ENCODE data around the gene ACSS1. TPM values are rescaled to one million over a fixed set of nuclear protein-coding genes. Genes with fewer than 3 reads are reported as not detected.
A peak's percentile ranks its signal among the peaks of the same experiment; 100 is the strongest.

The ACSS1 gene
- total RNA-seq, 2 experiments from 2014 or later, result 44.4 TPM

GRCh38 chr20:25052255-25053194 is 5.4 kb downstream of the ACSS1 start:
- DNase-seq (no peak), ATAC-seq (no peak)
- no peaks in the 10 kb centered on the region for H3K9me3 Mint-ChIP-seq (ENCODE audit: low read depth)
- H3K36me3 Mint-ChIP-seq, result peaks cover 9% of the 10 kb centered on the region
- H3K27ac Mint-ChIP-seq, result no peak overlapping the region
- H3K4me3 Mint-ChIP-seq, result no peak overlapping the region
- H3K27me3 Mint-ChIP-seq, result no peaks in the 10 kb centered on the region
- H3K4me1 Mint-ChIP-seq, result peaks cover 54% of the 10 kb centered on the region
- CTCF ChIA-PET, result interaction anchor here (0.8 kb wide), 1 partner anchor 9 kb away, joined by 3 read pairs; no protein-coding TSS in a partner anchor

DNA sequence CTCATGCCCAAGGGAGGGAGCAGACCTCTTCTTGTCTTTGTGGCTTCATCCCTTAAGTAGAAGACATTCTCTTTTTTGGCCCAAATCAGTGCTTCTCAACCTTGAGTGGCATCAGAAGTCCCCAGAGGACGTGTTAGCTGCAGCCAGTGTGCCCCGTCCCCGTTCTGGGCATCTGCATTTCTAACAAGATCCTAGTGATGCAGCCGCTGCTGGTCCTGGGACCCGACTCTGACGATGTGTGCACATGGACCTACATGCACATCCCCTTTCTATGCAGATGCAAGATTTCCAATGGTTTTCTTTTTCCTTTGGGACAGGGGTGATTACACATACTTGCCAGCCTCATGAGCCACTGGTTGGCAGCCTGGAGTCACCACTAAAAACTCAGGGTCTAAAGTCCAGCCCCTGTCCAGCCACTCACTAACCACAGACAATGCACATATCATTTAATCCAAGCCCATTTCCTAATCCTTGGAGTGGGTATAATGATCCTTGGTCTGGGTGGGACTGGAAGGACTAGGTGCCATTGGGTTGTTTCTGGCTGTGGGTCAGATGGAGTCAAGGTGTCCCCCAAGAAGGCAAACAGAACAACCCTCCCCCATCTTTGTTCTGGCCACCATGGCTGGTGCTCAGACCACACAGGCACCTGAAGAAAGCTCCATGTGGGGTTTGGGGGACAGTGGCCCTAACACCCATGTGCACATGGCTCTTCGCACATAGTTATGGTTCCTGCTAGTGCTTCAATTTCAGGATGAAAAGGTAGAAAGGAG is 6.4 kb downstream of the ACSS1 start:
- H3K27ac Mint-ChIP-seq, result no peak overlapping the region
- H3K4me3 Mint-ChIP-seq, result no peak overlapping the region
- ATAC-seq (no peak), DNase-seq (no peak)
- peaks cover 50% of the 10 kb centered on the region for H3K4me1 Mint-ChIP-seq
- H3K27me3 Mint-ChIP-seq, result no peaks in the 10 kb centered on the region
- CTCF ChIA-PET, result interaction anchor here (0.8 kb wide), 1 partner anchor 8 kb away, joined by 3 read pairs; no protein-coding TSS in a partner anchor
- peaks cover 16% of the 10 kb centered on the region for H3K36me3 Mint-ChIP-seq
- no peaks in the 10 kb centered on the region for H3K9me3 Mint-ChIP-seq (ENCODE audit: low read depth)

DNA sequence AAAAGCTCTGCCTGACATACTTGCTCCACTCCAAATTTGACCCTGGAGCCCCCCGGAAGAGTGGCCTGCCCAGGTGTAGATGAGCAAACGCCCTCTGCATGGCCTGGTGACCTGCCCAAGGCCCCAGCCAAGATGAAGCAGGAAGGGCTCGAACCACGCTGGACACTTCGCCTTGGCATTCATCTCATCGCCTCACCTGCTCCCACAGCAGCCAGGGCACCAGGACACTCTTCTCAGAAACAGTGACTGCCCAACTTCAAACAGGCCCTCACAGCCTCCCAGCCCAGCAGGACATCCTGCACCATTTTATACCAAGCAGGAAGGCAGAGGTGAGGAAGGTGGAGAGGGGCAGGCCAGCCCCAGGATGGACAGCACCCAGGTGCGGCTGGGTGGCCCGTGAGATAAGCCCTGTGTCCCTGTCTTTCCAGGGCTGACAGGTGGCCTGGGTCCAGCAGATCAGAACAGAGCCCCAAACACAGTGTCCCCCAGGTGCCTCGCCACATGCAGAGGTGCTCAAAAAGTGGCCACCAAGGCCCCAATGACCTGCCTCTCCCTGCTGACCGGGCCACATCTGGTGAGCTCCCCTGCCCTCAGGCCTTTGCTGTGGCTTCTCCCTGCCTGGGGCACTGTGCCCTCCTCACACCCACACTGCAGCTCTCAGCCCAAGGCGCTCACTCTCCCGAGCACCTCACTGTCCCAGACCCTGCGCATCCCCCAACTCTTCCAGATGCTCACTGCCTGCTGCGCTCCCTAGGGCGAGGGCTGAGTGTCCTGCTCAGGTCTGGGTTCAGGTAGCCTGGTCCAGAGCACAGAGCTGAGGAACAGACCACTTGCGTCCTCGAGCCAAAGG is 7.2 kb downstream of the ACSS1 start:
- H3K27me3 Mint-ChIP-seq, result no peaks in the 10 kb centered on the region
- no peak overlapping the region for H3K27ac Mint-ChIP-seq
- DNase-seq, result no peak
- H3K4me3 Mint-ChIP-seq, result no peak overlapping the region
- H3K9me3 Mint-ChIP-seq (ENCODE audit: low read depth), result no peaks in the 10 kb centered on the region
- CTCF ChIA-PET, result no interaction called here
- ATAC-seq, result no peak
- peaks cover 18% of the 10 kb centered on the region for H3K36me3 Mint-ChIP-seq
- peaks cover 41% of the 10 kb centered on the region for H3K4me1 Mint-ChIP-seq

GRCh38 chr20:25050082-25050481 is 7.9 kb downstream of the ACSS1 start:
- H3K4me3 Mint-ChIP-seq, result no peak overlapping the region
- H3K27me3 Mint-ChIP-seq, result no peaks in the 10 kb centered on the region
- peaks cover 15% of the 10 kb centered on the region for H3K36me3 Mint-ChIP-seq
- CTCF ChIA-PET, result no interaction called here
- DNase-seq (no peak), ATAC-seq (no peak)
- H3K27ac Mint-ChIP-seq, result no peak overlapping the region
- H3K4me1 Mint-ChIP-seq, result peaks cover 43% of the 10 kb centered on the region
- no peaks in the 10 kb centered on the region for H3K9me3 Mint-ChIP-seq (ENCODE audit: low read depth)

DNA sequence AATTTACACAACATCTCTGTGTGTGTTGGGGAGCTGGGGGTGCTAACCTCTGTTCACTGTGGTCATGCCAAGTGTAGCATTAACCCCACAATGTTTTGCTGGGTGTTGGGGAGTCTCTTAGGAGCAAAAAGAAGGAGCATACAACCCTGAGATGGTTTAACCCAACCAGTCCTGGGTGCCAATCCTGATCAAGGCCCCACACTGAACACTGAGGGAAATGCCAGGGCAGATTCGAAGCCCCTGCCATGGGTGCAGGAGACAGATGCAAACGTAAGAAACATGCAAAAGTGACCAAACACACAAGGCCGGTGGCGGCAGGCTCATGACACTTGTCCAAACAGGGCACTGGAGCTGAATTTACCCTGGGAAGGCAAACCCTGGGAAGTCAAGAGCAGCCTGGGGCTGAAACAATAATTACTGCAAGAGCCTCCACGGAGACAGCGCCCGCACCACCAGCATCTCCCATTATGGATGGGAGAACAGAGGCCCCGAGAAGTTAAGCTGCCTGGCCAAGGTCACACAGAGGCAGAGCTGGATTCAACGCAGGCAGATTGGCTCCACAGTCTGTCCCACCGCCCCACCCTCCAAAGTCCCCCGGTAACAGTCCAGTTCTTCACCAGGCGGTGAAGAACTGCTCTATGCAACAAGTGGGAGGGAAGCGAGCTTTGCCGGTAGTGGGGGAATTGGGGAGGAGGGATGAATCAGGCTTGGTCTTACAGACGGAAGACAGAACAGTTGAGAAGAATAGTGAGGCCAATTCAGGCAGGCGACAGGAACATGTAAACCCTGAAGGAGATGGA is 8.5 kb downstream of the ACSS1 start:
- peaks cover 37% of the 10 kb centered on the region for H3K4me1 Mint-ChIP-seq
- peaks cover 9% of the 10 kb centered on the region for H3K36me3 Mint-ChIP-seq
- peak overlapping the region; percentile 34 for H3K27ac Mint-ChIP-seq
- H3K9me3 Mint-ChIP-seq (ENCODE audit: low read depth), result no peaks in the 10 kb centered on the region
- DNase-seq (no peak), ATAC-seq (no peak)
- no peaks in the 10 kb centered on the region for H3K27me3 Mint-ChIP-seq
- CTCF ChIA-PET, result no interaction called here
- H3K4me3 Mint-ChIP-seq, result no peak overlapping the region

DNA sequence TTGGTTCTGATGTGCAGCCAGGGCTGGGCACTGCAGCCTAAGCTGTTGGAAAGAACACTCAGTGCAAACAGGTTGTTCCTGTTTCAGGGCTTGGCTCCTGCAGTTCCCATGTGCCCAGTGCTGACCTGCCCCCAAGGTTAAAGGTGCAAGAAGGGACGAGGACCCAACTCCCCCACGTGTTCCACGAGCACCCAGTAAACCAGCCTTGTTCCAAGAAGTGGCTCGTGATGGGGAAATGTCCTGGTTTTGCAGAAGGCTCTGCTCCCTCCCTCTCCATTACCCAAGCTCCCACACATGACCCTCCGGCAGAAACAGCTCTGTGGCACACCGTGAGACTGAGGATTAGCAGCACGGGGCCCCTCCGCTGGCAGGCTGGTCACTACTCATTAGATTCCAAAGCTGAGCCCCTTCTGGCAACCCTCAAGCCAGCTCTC is 9.4 kb downstream of the ACSS1 start:
- Mint-ChIP-seq H3K27ac (no peak overlapping the region), H3K4me1 (peaks cover 28% of the 10 kb centered on the region), H3K27me3 (no peaks in the 10 kb centered on the region), H3K4me3 (no peak overlapping the region), H3K36me3 (peaks cover 9% of the 10 kb centered on the region), H3K9me3 (ENCODE audit: low read depth) (no peaks in the 10 kb centered on the region)
- DNase-seq (no peak), ATAC-seq (no peak)
- CTCF ChIA-PET, result no interaction called here

DNA sequence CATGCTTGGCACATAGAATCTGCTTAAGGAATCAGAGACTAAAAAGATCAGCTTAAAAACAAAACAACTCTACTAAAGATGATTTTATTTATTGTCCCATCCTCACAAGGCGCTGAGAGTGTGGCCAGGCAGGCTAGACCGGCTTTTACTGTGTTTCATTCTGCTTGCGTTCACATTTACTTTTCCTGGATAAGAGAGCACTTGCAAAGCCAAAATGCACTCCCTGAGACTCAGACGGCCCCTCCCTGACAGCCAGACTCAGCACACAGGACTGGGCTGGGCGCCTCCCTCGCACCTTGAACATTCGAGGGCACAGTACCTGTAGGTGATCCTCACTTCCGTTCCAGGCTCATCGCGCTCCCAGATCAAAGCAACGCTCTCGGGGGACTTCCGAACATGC is 10.2 kb downstream of the ACSS1 start:
- no peak for DNase-seq

DNA sequence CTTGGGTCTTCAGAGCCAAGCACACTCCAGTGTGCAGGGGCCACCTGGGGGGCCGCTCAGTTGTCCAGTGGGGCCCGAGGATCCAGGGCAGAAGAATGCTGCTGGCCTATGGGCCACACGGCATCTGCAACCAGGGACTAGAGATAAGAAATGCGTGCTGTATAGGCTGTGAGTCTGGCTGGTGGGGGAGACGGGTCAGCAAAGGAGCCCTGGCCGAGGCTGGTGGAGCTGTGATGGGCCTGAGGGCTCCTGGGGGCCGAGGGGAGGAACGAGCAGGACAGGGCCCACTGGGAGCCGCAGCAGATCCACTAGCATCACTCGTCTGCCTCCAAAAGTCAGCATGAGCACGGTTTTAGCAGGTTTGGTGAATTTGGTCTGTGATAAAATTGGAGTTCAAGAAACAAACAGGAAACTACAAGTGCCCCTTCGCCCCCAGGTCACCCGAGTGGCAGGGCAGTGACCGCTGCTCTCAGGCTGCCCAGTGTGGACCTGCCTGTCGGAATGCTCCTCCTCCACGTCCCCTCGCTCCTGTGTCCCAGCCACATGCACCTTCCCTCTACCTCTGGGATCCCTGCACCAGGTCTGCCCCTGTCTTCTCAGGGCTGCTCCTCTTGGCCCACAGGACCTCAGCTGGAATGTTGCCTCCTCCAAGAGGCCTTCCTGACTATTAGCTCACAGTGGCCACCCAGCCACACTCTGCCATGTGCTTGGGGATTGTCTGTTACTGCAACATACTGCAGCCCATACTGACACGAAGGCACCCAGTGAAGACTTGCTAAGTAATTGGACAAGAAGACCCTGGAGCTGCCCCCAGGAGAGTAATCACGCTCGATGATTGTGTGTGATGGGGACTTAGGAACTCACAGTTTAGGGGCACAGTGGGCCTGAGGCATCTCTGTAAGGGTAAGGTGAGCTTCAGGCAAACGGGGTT is 10.9 kb downstream of the ACSS1 start:
- Mint-ChIP-seq H3K9me3 (ENCODE audit: low read depth) (no peaks in the 10 kb centered on the region), H3K4me1 (peaks cover 31% of the 10 kb centered on the region), H3K27me3 (no peaks in the 10 kb centered on the region), H3K36me3 (peaks cover 9% of the 10 kb centered on the region), H3K4me3 (no peak overlapping the region), H3K27ac (no peak overlapping the region)
- ATAC-seq, result no peak
- CTCF ChIA-PET, result interaction anchor here (2.2 kb wide), 1 partner anchor 10 kb away, joined by 4 read pairs; no protein-coding TSS in a partner anchor
- no peak for DNase-seq

More for the DNA sequence above, 10.2 kb downstream of the ACSS1 start:
- H3K27me3 Mint-ChIP-seq, result no peaks in the 10 kb centered on the region
- H3K27ac Mint-ChIP-seq, result no peak overlapping the region
- no peaks in the 10 kb centered on the region for H3K9me3 Mint-ChIP-seq (ENCODE audit: low read depth)
- CTCF ChIA-PET, result interaction anchor here (2.2 kb wide), 1 partner anchor 11 kb away, joined by 4 read pairs; no protein-coding TSS in a partner anchor
- H3K36me3 Mint-ChIP-seq, result peaks cover 9% of the 10 kb centered on the region
- no peak overlapping the region for H3K4me3 Mint-ChIP-seq
- ATAC-seq, result no peak
- H3K4me1 Mint-ChIP-seq, result peaks cover 29% of the 10 kb centered on the region

GRCh38 chr20:25046181-25046641 is 11.7 kb downstream of the ACSS1 start:
- Mint-ChIP-seq H3K4me1 (peaks cover 37% of the 10 kb centered on the region), H3K4me3 (no peak overlapping the region), H3K27ac (no peak overlapping the region), H3K9me3 (ENCODE audit: low read depth) (no peaks in the 10 kb centered on the region), H3K36me3 (peaks cover 9% of the 10 kb centered on the region), H3K27me3 (no peaks in the 10 kb centered on the region)
- CTCF ChIA-PET, result interaction anchor here (2.2 kb wide), 1 partner anchor 9 kb away, joined by 4 read pairs; no protein-coding TSS in a partner anchor
- no peak for ATAC-seq
- DNase-seq, result no peak

DNA sequence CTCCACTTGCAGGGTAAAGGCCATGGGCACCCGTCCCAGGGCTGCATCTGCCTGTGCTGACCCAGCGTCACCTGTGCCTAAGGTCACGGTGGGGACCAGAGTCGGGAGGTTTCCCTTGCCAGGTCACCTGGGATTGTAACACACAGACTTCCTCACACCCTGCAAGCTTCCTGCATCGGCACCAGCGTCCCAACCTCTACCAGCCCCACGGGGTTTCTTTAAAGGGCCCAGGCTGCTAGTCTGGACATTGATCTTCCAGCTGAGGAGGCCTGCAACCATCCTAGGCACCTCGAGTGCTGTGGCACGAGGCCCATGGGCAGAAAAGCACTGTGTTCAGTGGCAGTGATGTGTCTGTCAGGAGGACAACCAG is 12.6 kb downstream of the ACSS1 start:
- ATAC-seq (no peak), DNase-seq (no peak)
- Mint-ChIP-seq H3K4me1 (peaks cover 37% of the 10 kb centered on the region), H3K27ac (no peak overlapping the region), H3K9me3 (ENCODE audit: low read depth) (no peaks in the 10 kb centered on the region), H3K4me3 (no peak overlapping the region), H3K27me3 (no peaks in the 10 kb centered on the region), H3K36me3 (peaks cover 9% of the 10 kb centered on the region)
- CTCF ChIA-PET, result interaction anchor here (1.2 kb wide), 1 partner anchor 19 kb away, joined by 3 read pairs; no protein-coding TSS in a partner anchor

DNA sequence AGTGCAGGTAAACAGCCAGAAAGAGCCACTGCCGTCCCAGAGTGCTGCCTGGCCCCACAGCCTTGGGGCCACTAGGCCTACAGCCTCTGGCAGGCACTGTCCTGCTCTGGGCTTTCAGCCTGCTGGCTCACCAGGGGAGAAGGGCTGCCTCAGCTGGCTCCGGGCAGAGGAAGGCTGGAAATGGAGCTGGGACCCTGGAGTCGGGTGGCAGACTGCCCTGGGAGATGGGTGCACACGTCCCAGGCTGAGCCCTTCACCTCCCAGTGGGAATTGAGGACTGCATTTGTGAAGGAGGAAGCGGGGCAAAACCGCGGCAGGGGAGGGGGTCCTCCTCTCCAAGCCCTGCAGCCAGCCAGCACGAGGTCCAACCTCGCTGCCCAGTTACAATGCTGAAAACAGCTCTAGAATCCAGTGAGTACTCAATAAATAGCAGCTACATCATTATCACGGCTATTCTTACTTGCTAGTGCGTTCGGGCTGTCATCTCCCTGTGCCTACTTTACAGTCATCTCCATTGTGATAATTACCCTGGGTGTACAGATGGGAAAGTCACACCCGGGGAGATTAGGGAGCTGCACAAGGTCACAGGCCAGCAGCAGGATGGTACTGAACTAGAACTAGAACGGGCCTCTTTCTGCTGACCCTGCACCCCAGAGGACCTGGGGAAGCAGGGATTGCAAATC is 13.1 kb downstream of the ACSS1 start:
- no peaks in the 10 kb centered on the region for H3K9me3 Mint-ChIP-seq (ENCODE audit: low read depth)
- no peak for ATAC-seq
- H3K36me3 Mint-ChIP-seq, result peaks cover 9% of the 10 kb centered on the region
- peaks cover 37% of the 10 kb centered on the region for H3K4me1 Mint-ChIP-seq
- no peaks in the 10 kb centered on the region for H3K27me3 Mint-ChIP-seq
- H3K4me3 Mint-ChIP-seq, result no peak overlapping the region
- CTCF ChIA-PET, result interaction anchor here (0.8 to 1.2 kb wide), 2 partner anchors 13 to 19 kb away, joined by 3 read pairs; partner anchors contain the start of gene ACSS1
- DNase-seq, result no peak
- no peak overlapping the region for H3K27ac Mint-ChIP-seq

Measured in activated CD8-positive, alpha-beta memory T cell treated with anti-CD3 and anti-CD28 coated beads, Interleukin-2, amount 10 ng/mL, durations not matched to agents 7 days and 5 days (primary cell).